ENCODE data around the gene DSCAML1.

DSCAML1 gene

DNA sequence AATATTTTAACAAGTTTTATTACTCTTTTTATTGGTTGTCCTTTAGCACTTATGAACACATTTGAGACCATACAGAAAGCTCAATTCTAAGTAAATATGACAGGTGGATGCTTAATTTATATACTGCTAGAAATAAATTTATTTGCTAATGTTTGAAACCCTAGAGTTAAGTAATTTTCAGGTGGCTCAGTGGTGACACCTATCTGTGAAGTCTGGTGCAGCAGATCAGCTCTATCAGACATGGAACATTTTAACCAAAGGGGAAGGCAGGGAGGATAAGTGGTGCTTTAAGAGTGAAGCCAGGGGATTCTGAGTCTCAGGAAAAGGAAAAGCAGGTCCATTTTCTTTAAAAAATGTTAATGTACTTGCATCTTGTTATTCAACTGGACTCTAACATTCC, 175.8 kb downstream of the DSCAML1 start:
- ATAC-seq = no peak
- TF ChIP-seq GLIS3 (CRISPR knock-in tag; IDR thresholded peaks at IDR 0.05) (no peak), ZFP30 (CRISPR knock-in tag; IDR thresholded peaks at IDR 0.05) (no peak), PPARA (CRISPR knock-in tag; IDR thresholded peaks at IDR 0.05; ENCODE audit: borderline replicate concordance) (no peak), CSRNP3 (CRISPR knock-in tag; IDR thresholded peaks at IDR 0.05) (no peak), BACH2 (CRISPR knock-in tag; IDR thresholded peaks at IDR 0.05; ENCODE audit: borderline replicate concordance) (no peak)

- TF ChIP-seq, protein P1, sequence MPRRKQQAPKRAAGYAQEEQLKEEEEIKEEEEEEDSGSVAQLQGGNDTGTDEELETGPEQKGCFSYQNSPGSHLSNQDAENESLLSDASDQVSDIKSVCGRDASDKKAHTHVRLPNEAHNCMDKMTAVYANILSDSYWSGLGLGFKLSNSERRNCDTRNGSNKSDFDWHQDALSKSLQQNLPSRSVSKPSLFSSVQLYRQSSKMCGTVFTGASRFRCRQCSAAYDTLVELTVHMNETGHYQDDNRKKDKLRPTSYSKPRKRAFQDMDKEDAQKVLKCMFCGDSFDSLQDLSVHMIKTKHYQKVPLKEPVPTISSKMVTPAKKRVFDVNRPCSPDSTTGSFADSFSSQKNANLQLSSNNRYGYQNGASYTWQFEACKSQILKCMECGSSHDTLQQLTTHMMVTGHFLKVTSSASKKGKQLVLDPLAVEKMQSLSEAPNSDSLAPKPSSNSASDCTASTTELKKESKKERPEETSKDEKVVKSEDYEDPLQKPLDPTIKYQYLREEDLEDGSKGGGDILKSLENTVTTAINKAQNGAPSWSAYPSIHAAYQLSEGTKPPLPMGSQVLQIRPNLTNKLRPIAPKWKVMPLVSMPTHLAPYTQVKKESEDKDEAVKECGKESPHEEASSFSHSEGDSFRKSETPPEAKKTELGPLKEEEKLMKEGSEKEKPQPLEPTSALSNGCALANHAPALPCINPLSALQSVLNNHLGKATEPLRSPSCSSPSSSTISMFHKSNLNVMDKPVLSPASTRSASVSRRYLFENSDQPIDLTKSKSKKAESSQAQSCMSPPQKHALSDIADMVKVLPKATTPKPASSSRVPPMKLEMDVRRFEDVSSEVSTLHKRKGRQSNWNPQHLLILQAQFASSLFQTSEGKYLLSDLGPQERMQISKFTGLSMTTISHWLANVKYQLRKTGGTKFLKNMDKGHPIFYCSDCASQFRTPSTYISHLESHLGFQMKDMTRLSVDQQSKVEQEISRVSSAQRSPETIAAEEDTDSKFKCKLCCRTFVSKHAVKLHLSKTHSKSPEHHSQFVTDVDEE (CRISPR knock-in tag; IDR thresholded peaks at IDR 0.05) = no peak
- no peak for TF ChIP-seq BACH2 (CRISPR knock-in tag; IDR thresholded peaks at IDR 0.05; ENCODE audit: borderline replicate concordance)
- no peak for TF ChIP-seq ISL1 (CRISPR knock-in tag; IDR thresholded peaks at IDR 0.05)
- no peak for ATAC-seq
Measured at GRCh38 chr11:117620659-117621058, 176.4 kb downstream of the DSCAML1 start.

GRCh38 chr11:117620086-117620485, 176.9 kb downstream of the DSCAML1 start:
- no peak for TF ChIP-seq GLIS3 (CRISPR knock-in tag; IDR thresholded peaks at IDR 0.05)
- no peak for TF ChIP-seq ZFP30 (CRISPR knock-in tag; IDR thresholded peaks at IDR 0.05)
- TF ChIP-seq ESRRG (CRISPR knock-in tag; IDR thresholded peaks at IDR 0.05) = no peak
- no peak for TF ChIP-seq CSDC2 (CRISPR knock-in tag; IDR thresholded peaks at IDR 0.05)
- no peak for TF ChIP-seq POU6F1 (CRISPR knock-in tag; IDR thresholded peaks at IDR 0.05; ENCODE audit: borderline replicate concordance, low read depth)
- no peak for TF ChIP-seq ZNF70 (CRISPR knock-in tag; IDR thresholded peaks at IDR 0.05)
- no peak for TF ChIP-seq CSRNP3 (CRISPR knock-in tag; IDR thresholded peaks at IDR 0.05)
- TF ChIP-seq SNAI2 (CRISPR knock-in tag; IDR thresholded peaks at IDR 0.05) = no peak
- no peak for TF ChIP-seq CREB5 (CRISPR knock-in tag; IDR thresholded peaks at IDR 0.05; ENCODE audit: low read depth)
- TF ChIP-seq TOX (CRISPR knock-in tag; IDR thresholded peaks at IDR 0.05; ENCODE audit: borderline replicate concordance) = no peak
- no peak for TF ChIP-seq ISL1 (CRISPR knock-in tag; IDR thresholded peaks at IDR 0.05)
- no peak for TF ChIP-seq OSR1 (CRISPR knock-in tag; IDR thresholded peaks at IDR 0.05)
- TF ChIP-seq RARB (CRISPR knock-in tag; IDR thresholded peaks at IDR 0.05) = no peak
- no peak for TF ChIP-seq PPARA (CRISPR knock-in tag; IDR thresholded peaks at IDR 0.05; ENCODE audit: borderline replicate concordance)
- no peak for TF ChIP-seq ZC3H10 (CRISPR knock-in tag; IDR thresholded peaks at IDR 0.05)
- TF ChIP-seq, protein P2, sequence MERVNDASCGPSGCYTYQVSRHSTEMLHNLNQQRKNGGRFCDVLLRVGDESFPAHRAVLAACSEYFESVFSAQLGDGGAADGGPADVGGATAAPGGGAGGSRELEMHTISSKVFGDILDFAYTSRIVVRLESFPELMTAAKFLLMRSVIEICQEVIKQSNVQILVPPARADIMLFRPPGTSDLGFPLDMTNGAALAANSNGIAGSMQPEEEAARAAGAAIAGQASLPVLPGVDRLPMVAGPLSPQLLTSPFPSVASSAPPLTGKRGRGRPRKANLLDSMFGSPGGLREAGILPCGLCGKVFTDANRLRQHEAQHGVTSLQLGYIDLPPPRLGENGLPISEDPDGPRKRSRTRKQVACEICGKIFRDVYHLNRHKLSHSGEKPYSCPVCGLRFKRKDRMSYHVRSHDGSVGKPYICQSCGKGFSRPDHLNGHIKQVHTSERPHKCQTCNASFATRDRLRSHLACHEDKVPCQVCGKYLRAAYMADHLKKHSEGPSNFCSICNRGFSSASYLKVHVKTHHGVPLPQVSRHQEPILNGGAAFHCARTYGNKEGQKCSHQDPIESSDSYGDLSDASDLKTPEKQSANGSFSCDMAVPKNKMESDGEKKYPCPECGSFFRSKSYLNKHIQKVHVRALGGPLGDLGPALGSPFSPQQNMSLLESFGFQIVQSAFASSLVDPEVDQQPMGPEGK (CRISPR knock-in tag; IDR thresholded peaks at IDR 0.05; ENCODE audit: borderline replicate concordance) = no peak
- TF ChIP-seq ZFP3 (CRISPR knock-in tag; IDR thresholded peaks at IDR 0.05) = no peak
- TF ChIP-seq BACH2 (CRISPR knock-in tag; IDR thresholded peaks at IDR 0.05; ENCODE audit: borderline replicate concordance) = no peak
- no peak for ATAC-seq

All from SK-N-SH treated with all-trans-retinoic acid at 6 μM for 48 hours (cell line).